Tibial nerve (tissue), 4 donors: ENCODE data around the gene MPRIP. TPM values are rescaled to one million over a fixed set of nuclear protein-coding genes. Genes with fewer than 3 reads are reported as not detected.
A peak's percentile ranks its signal among the peaks of the same experiment; 100 is the strongest.

Experiments
- DNase-seq, 2 donors: peaks; one replicate each; pipeline ENCODE4 v3.0.0-alpha.2; 2019; ENCODE audit warnings: low spot score in 2 of 2
- H3K27ac ChIP-seq, 4 donors: fragments of 200-600 bp; sonication (generic) in 3 of 4; one replicate each; pipeline ENCODE4 v1.5.1; 2017 to 2019; ENCODE audit warnings: mild to moderate bottlenecking in 1 of 4
- H3K27me3 ChIP-seq, 2 donors: fragments of 200-600 bp; sonication (generic) in 1 of 2; one replicate each; pipeline versions ENCODE4 v1.5.1 to v1.6.0; 2017 to 2019
- H3K36me3 ChIP-seq, 3 donors: fragments of 200-600 bp; sonication (generic); one replicate each; pipeline ENCODE4 v1.5.1; 2018 to 2019
- H3K4me1 ChIP-seq, 4 donors: fragments of 200-600 bp; sonication (generic) in 3 of 4; one replicate each; pipeline ENCODE4 v1.5.1; 2017 to 2019
- H3K4me3 ChIP-seq, 4 donors: fragments of 200-600 bp; sonication (generic) in 3 of 4; one replicate each; pipeline ENCODE4 v1.5.1; 2017 to 2019; ENCODE audit warnings: mild to moderate bottlenecking in 1 of 4, moderate library complexity in 1 of 4
- H3K9me3 ChIP-seq, 4 donors: fragments of 200-600 bp; sonication (generic) in 3 of 4; one replicate each; pipeline ENCODE4 v1.5.1; 2017 to 2019
- EP300 ChIP-seq, 2 donors: sonication (generic); formaldehyde crosslinking; IDR thresholded peaks; one replicate each; pipeline ENCODE4 v1.6.1; 2017; ENCODE audit warnings: antibody characterized with exemption in 2 of 2, mild to moderate bottlenecking in 1 of 2
- POLR2A ChIP-seq, 2 donors: fragments of 450-650 bp; IDR thresholded peaks; one replicate each; pipeline ENCODE4 v1.6.1; 2017; ENCODE audit warnings: antibody characterized with exemption in 2 of 2, mild to moderate bottlenecking in 2 of 2, moderate library complexity in 2 of 2
- WGBS, 2 donors: methylation state at CpG; one replicate each; pipeline ENCODE4 v1.1.5; 2018; 5-methylcytosine and 5-hydroxymethylcytosine counted together
- total RNA-seq, 4 donors: library from RNA; depleted of rRNA; stranded (reverse); fragments of >200 nt; gene quantifications; one replicate each; pipeline ENCODE4 v1.1.0, GENCODE V29; 2016
- TF ChIP-seq, protein P1 (sequence below), 5 experiments: fragments of 200-600 bp in 3 of 5; fragments of 450-650 bp in 2 of 5; sonication (generic) in 3 of 5; IDR thresholded peaks; one replicate each; pipeline ENCODE4 v1.5.1; 2016 to 2019; ENCODE audit warnings: antibody characterized with exemption in 5 of 5, mild to moderate bottlenecking in 3 of 5, moderate library complexity in 2 of 5

MPRIP gene
- total RNA-seq, 4 donors from 2014 or later: 216 to 291 (median 265) TPM

DNA sequence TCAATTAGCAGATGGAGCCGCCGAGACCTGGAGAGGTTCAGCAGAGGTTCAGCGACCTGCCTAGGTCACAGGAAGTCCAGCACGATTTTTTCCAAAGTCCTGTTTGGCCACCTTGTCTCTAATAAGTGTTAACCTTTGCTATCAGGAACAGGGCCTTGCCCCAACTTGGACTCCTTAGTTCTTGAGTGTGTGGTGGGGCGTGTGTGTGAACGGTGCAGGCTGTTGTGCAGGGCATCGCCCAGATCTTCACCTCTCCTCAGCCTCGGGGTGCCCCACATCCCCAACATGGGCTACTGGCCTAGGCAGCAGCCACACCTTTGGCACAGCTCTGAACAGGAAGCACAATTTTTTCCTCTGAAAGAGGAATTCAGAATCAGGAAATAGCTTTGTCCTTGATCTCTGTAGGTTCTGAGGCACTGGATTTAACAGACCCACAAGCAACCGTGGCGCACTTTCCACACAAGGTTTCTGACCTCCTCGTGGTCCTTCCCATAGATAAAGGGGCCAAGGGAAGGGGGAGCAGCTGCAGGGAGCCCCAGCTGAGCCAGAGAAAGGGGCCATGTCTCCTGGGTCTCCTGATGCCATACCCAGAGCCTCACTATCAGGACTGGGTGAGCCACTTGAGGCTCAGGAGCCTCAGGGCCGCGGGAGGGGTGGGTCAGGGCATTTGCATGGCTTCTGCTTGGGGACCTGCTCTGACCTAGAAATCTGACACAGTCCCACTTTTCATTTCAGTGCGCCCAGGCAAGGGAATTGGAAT, 10.4 kb downstream of the MPRIP start:
- Histone ChIP-seq H3K9me3 (no peaks in the 10 kb centered on the region), H3K27ac (peak overlapping the region; percentile 9 to 63 (median 44)), H3K4me1 (peaks cover 0 to 96% (median 61%) of the 10 kb centered on the region in 4 donors), H3K27me3 (no peaks in the 10 kb centered on the region), H3K36me3 (peaks cover 0 to 1% (median 0%) of the 10 kb centered on the region in 3 donors), H3K4me3 (no peak overlapping the region)
- TF ChIP-seq, protein P1, sequence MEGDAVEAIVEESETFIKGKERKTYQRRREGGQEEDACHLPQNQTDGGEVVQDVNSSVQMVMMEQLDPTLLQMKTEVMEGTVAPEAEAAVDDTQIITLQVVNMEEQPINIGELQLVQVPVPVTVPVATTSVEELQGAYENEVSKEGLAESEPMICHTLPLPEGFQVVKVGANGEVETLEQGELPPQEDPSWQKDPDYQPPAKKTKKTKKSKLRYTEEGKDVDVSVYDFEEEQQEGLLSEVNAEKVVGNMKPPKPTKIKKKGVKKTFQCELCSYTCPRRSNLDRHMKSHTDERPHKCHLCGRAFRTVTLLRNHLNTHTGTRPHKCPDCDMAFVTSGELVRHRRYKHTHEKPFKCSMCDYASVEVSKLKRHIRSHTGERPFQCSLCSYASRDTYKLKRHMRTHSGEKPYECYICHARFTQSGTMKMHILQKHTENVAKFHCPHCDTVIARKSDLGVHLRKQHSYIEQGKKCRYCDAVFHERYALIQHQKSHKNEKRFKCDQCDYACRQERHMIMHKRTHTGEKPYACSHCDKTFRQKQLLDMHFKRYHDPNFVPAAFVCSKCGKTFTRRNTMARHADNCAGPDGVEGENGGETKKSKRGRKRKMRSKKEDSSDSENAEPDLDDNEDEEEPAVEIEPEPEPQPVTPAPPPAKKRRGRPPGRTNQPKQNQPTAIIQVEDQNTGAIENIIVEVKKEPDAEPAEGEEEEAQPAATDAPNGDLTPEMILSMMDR (IDR thresholded peaks at IDR 0.05): no peak
- no peak for TF ChIP-seq EP300 (IDR thresholded peaks at IDR 0.05)
- no peak for TF ChIP-seq POLR2A (IDR thresholded peaks at IDR 0.05)
- WGBS, 2 donors: 50 to 55% methylated on average over 14 of the region's 14 CpGs
- DNase-seq: no peak

DNA sequence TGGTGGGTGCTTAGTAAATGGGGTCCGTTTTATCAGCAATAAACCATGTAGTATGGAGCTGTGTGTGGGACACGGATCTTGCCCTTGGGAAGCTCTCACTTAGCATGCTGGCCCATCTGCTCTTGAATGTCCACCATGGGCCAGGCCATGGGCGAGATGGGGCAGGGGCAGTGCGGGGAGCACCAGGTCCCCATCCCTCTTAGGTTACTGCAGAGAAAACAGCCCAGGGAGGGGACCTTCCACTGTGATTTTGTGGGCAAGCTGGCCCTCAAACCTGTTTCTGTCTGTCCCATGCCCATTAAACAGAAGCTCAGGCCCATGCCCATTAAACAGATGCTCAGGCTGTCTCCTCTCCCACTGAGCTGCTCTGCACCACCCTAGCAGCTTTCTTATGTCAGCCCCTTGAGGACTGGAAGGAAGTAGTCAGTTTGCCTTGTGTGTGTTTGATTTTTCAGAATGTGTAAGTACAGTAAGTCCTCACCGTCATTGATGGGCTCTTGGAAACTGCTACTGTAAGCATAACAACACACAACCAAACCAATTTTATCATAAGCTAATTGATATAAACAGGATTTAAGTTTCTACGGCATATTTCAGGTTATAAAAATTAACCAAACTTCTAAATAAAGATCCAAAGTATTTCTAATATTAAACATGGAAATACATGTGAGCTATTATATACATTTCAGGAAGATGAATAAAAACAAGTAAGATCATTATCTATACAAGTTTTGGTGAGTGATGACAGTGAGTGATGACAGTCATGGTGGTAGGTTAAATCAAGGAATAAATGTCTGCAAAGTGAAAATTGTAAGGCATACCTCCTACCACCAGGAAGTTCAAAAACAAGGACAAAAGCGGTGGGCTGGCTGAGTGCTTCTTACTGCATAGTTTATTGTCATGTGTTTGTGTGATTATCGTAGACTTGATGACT, 11.5 kb downstream of the MPRIP start:
- Histone ChIP-seq H3K4me3 (no peak overlapping the region), H3K27ac (peak overlapping the region in 2 of 4 donors; percentile 58 to 91), H3K27me3 (no peaks in the 10 kb centered on the region), H3K36me3 (peaks cover 0 to 11% (median 0%) of the 10 kb centered on the region in 3 donors), H3K9me3 (no peaks in the 10 kb centered on the region), H3K4me1 (peaks cover 0 to 97% (median 62%) of the 10 kb centered on the region in 4 donors)
- 75 to 77% methylated on average over 8 of the region's 8 CpGs for WGBS, 2 donors
- DNase-seq: no peak
- no peak for TF ChIP-seq EP300 (IDR thresholded peaks at IDR 0.05)

DNA sequence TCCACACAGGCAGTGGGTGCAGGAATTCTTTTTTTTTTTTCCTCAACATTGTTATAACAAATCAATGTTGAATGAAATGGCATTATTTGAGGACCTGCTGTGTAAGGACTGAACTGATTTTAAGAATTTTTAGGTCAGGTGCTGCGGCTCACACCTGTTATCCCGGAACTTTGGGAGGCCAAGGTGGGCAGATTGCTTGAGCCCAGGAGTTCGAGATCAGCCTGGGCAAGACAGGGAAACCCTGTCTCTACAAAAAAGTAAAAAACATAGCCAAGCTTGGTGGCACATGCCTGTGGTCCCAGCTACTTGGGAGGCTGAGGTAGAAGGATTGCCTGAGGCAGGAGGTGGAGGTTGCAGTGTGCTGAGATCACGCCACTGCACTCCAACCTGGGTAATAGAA, 12.4 kb downstream of the MPRIP start:
- no peak overlapping the region for H3K4me3 ChIP-seq
- H3K27ac ChIP-seq: peak overlapping the region in 3 of 4 donors; percentile 59 to 91 (median 83)
- 86 to 94% methylated on average over 4 of the region's 4 CpGs for WGBS, 2 donors
- peaks cover 0 to 97% (median 59%) of the 10 kb centered on the region in 4 donors for H3K4me1 ChIP-seq
- no peaks in the 10 kb centered on the region for H3K9me3 ChIP-seq
- H3K27me3 ChIP-seq: no peaks in the 10 kb centered on the region
- no peak for DNase-seq
- H3K36me3 ChIP-seq: peaks cover 0 to 11% (median 0%) of the 10 kb centered on the region in 3 donors
- no peak for TF ChIP-seq POLR2A (IDR thresholded peaks at IDR 0.05)
- TF ChIP-seq EP300 (IDR thresholded peaks at IDR 0.05): no peak
- TF ChIP-seq, protein P1 (IDR thresholded peaks at IDR 0.05): no peak

DNA sequence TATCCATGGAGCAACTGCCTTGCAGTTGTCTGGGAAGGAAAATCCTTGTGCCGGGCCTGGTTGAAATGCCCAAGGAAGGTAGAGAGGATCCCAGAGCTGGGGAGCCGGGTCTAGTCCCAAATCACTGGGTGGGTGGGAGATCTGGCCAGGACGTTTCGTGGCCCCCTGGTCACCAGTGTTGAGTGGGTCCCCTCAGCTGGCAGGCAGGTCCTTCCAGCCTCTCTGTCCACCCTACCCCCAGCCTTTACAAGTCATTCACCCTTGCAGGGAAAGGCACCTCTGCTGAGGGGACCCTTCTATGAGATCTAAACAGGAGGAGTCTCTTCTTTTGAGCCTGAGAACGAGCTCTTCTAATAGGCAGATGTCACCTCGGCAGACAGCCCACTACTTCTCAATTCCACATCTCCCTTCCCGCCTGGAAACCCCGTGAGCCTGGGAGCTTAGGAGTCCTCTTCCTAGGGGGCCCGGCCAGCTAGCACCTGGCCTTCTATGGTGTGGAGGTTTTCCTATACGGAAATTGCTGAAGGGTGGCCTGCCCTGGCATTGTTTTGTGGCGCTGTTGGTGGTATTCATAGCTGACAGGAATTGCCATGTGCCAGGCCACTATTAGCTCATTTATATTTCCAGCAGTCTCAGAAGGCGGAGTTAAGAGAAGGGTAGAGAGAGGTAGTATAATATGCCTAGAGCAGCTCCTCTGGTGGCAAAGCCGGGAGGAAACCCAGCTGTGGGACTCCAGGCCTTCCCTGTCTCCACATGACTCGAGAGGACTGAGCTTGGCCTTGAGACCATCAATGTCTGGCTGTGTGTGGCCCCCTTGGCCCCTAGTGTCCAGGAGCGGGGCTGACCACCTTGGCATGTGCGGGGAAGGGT, 13.3 kb downstream of the MPRIP start:
- H3K9me3 ChIP-seq: no peaks in the 10 kb centered on the region
- peak overlapping the region; percentile 49 to 91 (median 71) for H3K27ac ChIP-seq
- H3K36me3 ChIP-seq: peaks cover 0 to 11% (median 0%) of the 10 kb centered on the region in 3 donors
- TF ChIP-seq EP300 (IDR thresholded peaks at IDR 0.05) (peak in 1 of 2 donors; percentile 9), POLR2A (IDR thresholded peaks at IDR 0.05) (no peak)
- TF ChIP-seq, protein P1 (IDR thresholded peaks at IDR 0.05): peak in 1 of 5 experiments; percentile 19
- H3K4me3 ChIP-seq: no peak overlapping the region
- 61 to 62% methylated on average over 16 of the region's 16 CpGs for WGBS, 2 donors
- H3K4me1 ChIP-seq: peaks cover 0 to 99% (median 62%) of the 10 kb centered on the region in 4 donors
- DNase-seq: no peak
- no peaks in the 10 kb centered on the region for H3K27me3 ChIP-seq

DNA sequence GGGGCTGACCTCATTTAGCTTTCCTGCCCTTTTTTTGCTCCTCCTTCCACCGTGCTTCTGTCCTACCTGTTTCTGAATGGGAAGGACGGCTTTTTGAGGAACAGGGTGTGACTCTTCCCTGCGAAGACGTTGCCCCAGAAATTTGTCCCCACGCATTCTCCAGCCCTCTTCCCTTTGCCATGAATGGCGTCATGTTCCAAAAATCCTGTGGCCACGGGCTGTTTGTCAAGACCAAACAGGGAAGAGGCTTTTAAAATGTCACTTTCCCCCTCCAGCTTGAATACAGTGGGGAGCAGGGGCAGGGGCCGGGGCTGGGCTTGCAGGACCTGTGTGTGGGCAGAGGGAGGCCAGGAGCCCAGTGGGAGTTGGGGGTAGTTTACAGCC, 13.9 kb downstream of the MPRIP start:
- peaks cover 0 to 11% (median 0%) of the 10 kb centered on the region in 3 donors for H3K36me3 ChIP-seq
- H3K27me3 ChIP-seq: no peaks in the 10 kb centered on the region
- no peak overlapping the region for H3K4me3 ChIP-seq
- peaks cover 0 to 99% (median 63%) of the 10 kb centered on the region in 4 donors for H3K4me1 ChIP-seq
- peak overlapping the region; percentile 49 to 91 (median 71) for H3K27ac ChIP-seq
- no peaks in the 10 kb centered on the region for H3K9me3 ChIP-seq
- TF ChIP-seq POLR2A (IDR thresholded peaks at IDR 0.05): no peak
- no peak for TF ChIP-seq EP300 (IDR thresholded peaks at IDR 0.05)
- TF ChIP-seq, protein P1 (IDR thresholded peaks at IDR 0.05): no peak
- no peak for DNase-seq
- 15 to 20% methylated on average over 8 of the region's 8 CpGs for WGBS, 2 donors
